HCT116 (cell line): ENCODE results near the gene KCNG1. TPM values are rescaled to one million over a fixed set of nuclear protein-coding genes. Genes with fewer than 3 reads are reported as not detected.

Experiments
- ATAC-seq: fragments of 200-7000 bp; cut with Tn5 transposase; 2 replicates; pipeline ENCODE4 v1.9.1; 2020; ENCODE audit warnings: mild to moderate bottlenecking, moderate library complexity
- BruUV-seq: library from RNA; stranded (reverse); fragments of 400-500 nt; replicated peaks from 2 replicates; lab custom pipeline; 2021; lab: Mats Ljungman, UMichigan
- CTCF ChIA-PET: fragments of 300-600 bp; sonication (Branson Sonifier 250); formaldehyde crosslinking; loops from one replicate; lab custom pipeline; 2021; ENCODE audit warnings: antibody characterized with exemption; lab: Charles Lee
- POLR2A ChIA-PET: fragments of 300-600, 350-600 bp; sonication (Branson Sonifier 250); formaldehyde crosslinking; loops from one replicate; lab custom pipeline; 2021; ENCODE audit warnings: antibody characterized with exemption; lab: Charles Lee
- RAD21 ChIA-PET, 2 experiments: fragments of 300-600 bp; sonication (Branson Sonifier 250); formaldehyde crosslinking; loops; one replicate each; lab custom pipeline; 2023; ENCODE audit warnings: low total read pairs in 2 of 2; ENCODE audit not compliant: uncharacterized antibody in 2 of 2, unreplicated experiment in 2 of 2, low non-redundant PET in 1 of 2; lab: Charles Lee
- DNase-seq: peaks from one replicate; pipeline ENCODE4 v3.0.0-alpha.2; 2010; ENCODE audit warnings: low read depth, low spot score
- H2AFZ ChIP-seq: fragments of 200-600 bp; shearing (Covaris generic), sonication (generic); 2 replicates; pipeline ENCODE4 v1.6.1; 2017; ENCODE audit warnings: low read depth, mixed run types, mixed read lengths, antibody characterized with exemption, low read length; ENCODE audit not compliant: poor library complexity, severe bottlenecking
- H3K27ac ChIP-seq: 2 replicates; pipeline ENCODE4 v1.5.1; 2012; ENCODE audit warnings: low read depth, low read length
- H3K27me3 ChIP-seq: fragments of 200-600 bp; sonication (generic); 2 replicates; pipeline ENCODE4 v1.6.1; 2016; ENCODE audit warnings: mixed run types, low read length, mixed read lengths; ENCODE audit not compliant: insufficient read depth
- H3K36me3 ChIP-seq, 2 experiments: fragments of 200-500 bp in 1 of 2; fragments of 200-600 bp in 1 of 2; sonication (Bioruptor generic) in 1 of 2; sonication (generic) in 1 of 2; 2 replicates each; pipeline versions ENCODE4 v1.5.1 to v1.6.1; 2014 to 2016; ENCODE audit warnings: low read length in 2 of 2, inconsistent platforms in 1 of 2, mixed read lengths in 1 of 2, mixed run types in 1 of 2; ENCODE audit not compliant: insufficient read depth in 2 of 2, control insufficient read depth in 1 of 2
- H3K4me1 ChIP-seq, 2 experiments: fragments of 200-600 bp in 1 of 2; sonication (generic) in 1 of 2; 2 replicates each; pipeline versions ENCODE4 v1.5.1 to v1.6.1; 2012 to 2017; ENCODE audit warnings: low read length in 2 of 2, inconsistent platforms in 1 of 2, mild to moderate bottlenecking in 1 of 2, mixed read lengths in 1 of 2, mixed run types in 1 of 2, moderate library complexity in 1 of 2; ENCODE audit not compliant: insufficient read depth in 2 of 2, control insufficient read depth in 1 of 2
- H3K4me2 ChIP-seq: fragments of 200-600 bp; sonication (generic); 2 replicates; pipeline ENCODE4 v1.6.1; 2017; ENCODE audit warnings: mixed run types, low read length, mixed read lengths
- H3K4me3 ChIP-seq, 2 experiments: fragments of 200-600 bp in 1 of 2; sonication (generic) in 1 of 2; replicated peaks in 1 of 2; 2 replicates each; pipeline ENCODE4 v1.5.1; 2011 to 2016; ENCODE audit warnings: low read length in 2 of 2, control low read depth in 1 of 2, low read depth in 1 of 2, mild to moderate bottlenecking in 1 of 2, mixed read lengths in 1 of 2, mixed run types in 1 of 2
- H3K79me2 ChIP-seq: fragments of 200-600 bp; sonication (generic); 2 replicates; pipeline ENCODE4 v1.6.1; 2017; ENCODE audit warnings: mild to moderate bottlenecking, mixed run types, low read length, moderate library complexity, mixed read lengths; ENCODE audit not compliant: insufficient read depth
- H3K9ac ChIP-seq: fragments of 200-600 bp; sonication (generic); 2 replicates; pipeline ENCODE4 v1.6.1; 2016; ENCODE audit warnings: low read length, mixed read lengths
- H3K9me2 ChIP-seq: fragments of 200-600 bp; sonication (generic), shearing (Covaris generic); 2 replicates; pipeline ENCODE4 v1.6.1; 2017; ENCODE audit warnings: mixed run types, mild to moderate bottlenecking, moderate library complexity; ENCODE audit not compliant: insufficient read depth
- H3K9me3 ChIP-seq, 2 experiments: fragments of 200-500 bp in 1 of 2; fragments of 200-600 bp in 1 of 2; sonication (Bioruptor generic) in 1 of 2; sonication (generic) in 1 of 2; 2 replicates each; pipeline ENCODE4 v1.6.1; 2014 to 2017; ENCODE audit warnings: low read length in 2 of 2, mixed read lengths in 2 of 2, inconsistent platforms in 1 of 2, low read depth in 1 of 2, mild to moderate bottlenecking in 1 of 2, mixed run types in 1 of 2, moderate library complexity in 1 of 2; ENCODE audit not compliant: control insufficient read depth in 1 of 2, insufficient read depth in 1 of 2
- H4K20me1 ChIP-seq: fragments of 200-600 bp; sonication (generic), shearing (Covaris generic); 2 replicates; pipeline ENCODE4 v1.6.1; 2017; ENCODE audit warnings: mixed run types, mild to moderate bottlenecking, moderate library complexity; ENCODE audit not compliant: insufficient read depth
- CBX3 ChIP-seq: IDR thresholded peaks from 2 replicates; pipeline ENCODE4 v1.6.1; 2012; ENCODE audit warnings: low read depth
- CEBPB ChIP-seq: IDR thresholded peaks from 2 replicates; pipeline ENCODE4 v1.6.1; 2012; ENCODE audit warnings: low read depth
- CTCF ChIP-seq, 3 experiments: fragments of 200-600 bp in 1 of 3; sonication (generic) in 1 of 3; IDR thresholded peaks in 2 of 3; conservative IDR thresholded peaks in 1 of 3; 2 replicates each; pipeline ENCODE4 v1.5.1; 2012 to 2017; ENCODE audit warnings: low read depth in 2 of 3, low read length in 2 of 3, antibody characterized with exemption in 1 of 3, borderline replicate concordance in 1 of 3, control low read depth in 1 of 3, mild to moderate bottlenecking in 1 of 3, mixed read lengths in 1 of 3, mixed run types in 1 of 3, moderate library complexity in 1 of 3; ENCODE audit not compliant: insufficient read depth in 1 of 3
- EGR1 ChIP-seq: IDR thresholded peaks from 2 replicates; pipeline ENCODE4 v1.6.1; 2012; ENCODE audit warnings: low read depth
- ELF1 ChIP-seq: IDR thresholded peaks from 2 replicates; pipeline ENCODE4 v1.6.1; 2012; ENCODE audit warnings: low read depth, borderline replicate concordance
- EZH2 ChIP-seq: fragments of 200-600 bp; sonication (generic); IDR thresholded peaks from 2 replicates; pipeline ENCODE4 v1.6.1; 2017; ENCODE audit warnings: antibody characterized with exemption, mixed run types
- EZH2phosphoT487 ChIP-seq: fragments of 200-600 bp; IDR thresholded peaks from 2 replicates; pipeline ENCODE4 v1.6.1; 2018; ENCODE audit warnings: antibody characterized with exemption, borderline replicate concordance
- FOSL1 ChIP-seq: IDR thresholded peaks from 2 replicates; pipeline ENCODE4 v1.6.1; 2012; ENCODE audit warnings: low read depth
- MAX ChIP-seq: IDR thresholded peaks from 2 replicates; pipeline ENCODE4 v1.6.1; 2012
- POLR2A ChIP-seq: IDR thresholded peaks from 2 replicates; pipeline ENCODE4 v1.7.0; 2011; ENCODE audit warnings: borderline replicate concordance; ENCODE audit not compliant: insufficient read depth, insufficient read length; ENCODE audit errors: extremely low read depth
- RAD21 ChIP-seq: IDR thresholded peaks from 2 replicates; pipeline ENCODE4 v1.6.1; 2012; ENCODE audit warnings: low read depth, mild to moderate bottlenecking
- REST ChIP-seq: IDR thresholded peaks from 2 replicates; pipeline ENCODE4 v1.6.1; 2012; ENCODE audit warnings: low read depth
- SP1 ChIP-seq: IDR thresholded peaks from 2 replicates; pipeline ENCODE4 v1.6.1; 2012; ENCODE audit warnings: low read depth
- TCF7L2 ChIP-seq: IDR thresholded peaks from 2 replicates; pipeline ENCODE4 v1.7.0; 2011; ENCODE audit warnings: borderline replicate concordance, inconsistent platforms; ENCODE audit not compliant: insufficient read depth, insufficient read length; ENCODE audit errors: extremely low read depth
- YY1 ChIP-seq: IDR thresholded peaks from 2 replicates; pipeline ENCODE4 v1.6.1; 2011; ENCODE audit warnings: low read length, low read depth, moderate library complexity, mild to moderate bottlenecking; ENCODE audit not compliant: insufficient replicate concordance; ENCODE audit errors: extremely low read depth
- ZFX ChIP-seq: fragments of 450-650 bp; IDR thresholded peaks from 2 replicates; pipeline ENCODE4 v1.6.1; 2017
- ZNF274 ChIP-seq: fragments of 200-500 bp; sonication (Bioruptor generic); IDR thresholded peaks from 2 replicates; pipeline ENCODE4 v1.6.1; 2014; ENCODE audit warnings: mild to moderate bottlenecking, low read depth, low read length, inconsistent platforms
- intact Hi-C: fragments of 100-400 bp; cut with micrococcal nuclease; formaldehyde crosslinking; loops from 2 replicates; pipeline ENCODE4 v1.10.0; 2022
- total RNA-seq: library from RNA; stranded (reverse); gene quantifications from one replicate; pipeline ENCODE4 v1.2.1, GENCODE V29; 2021; ENCODE audit not compliant: unreplicated experiment
- TF ChIP-seq, protein P1 (sequence below): IDR thresholded peaks from 2 replicates; pipeline ENCODE4 v1.6.1; 2012

KCNG1 gene
- total RNA-seq, 1 experiment from 2014 or later = 54.6 TPM

DNA sequence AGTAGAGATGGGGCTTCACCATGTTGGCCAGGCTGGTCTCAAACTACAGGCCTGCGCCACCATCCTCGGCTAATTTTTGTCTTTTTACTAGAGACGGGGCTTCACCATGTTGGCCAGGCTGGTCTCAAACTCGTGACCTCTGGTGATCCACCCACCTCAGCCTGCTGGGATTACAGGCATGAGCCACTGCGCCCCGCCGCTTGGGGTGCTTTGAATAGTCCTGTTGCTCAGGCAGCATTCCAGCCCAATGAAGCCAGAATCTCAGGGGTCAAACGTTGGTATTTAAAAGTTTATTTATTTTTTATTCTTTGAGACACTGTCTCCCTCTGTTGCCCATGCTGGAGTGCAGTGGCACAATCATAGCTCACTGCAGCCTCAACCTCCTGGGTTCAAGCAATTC lies 53.0 kb downstream of the KCNG1 start:
- H3K4me2 ChIP-seq = no peak overlapping the region
- DNase-seq (no peak), ATAC-seq (no peak)
- H3K9me2 ChIP-seq = no peaks in the 10 kb centered on the region
- H3K27me3 ChIP-seq = no peaks in the 10 kb centered on the region
- H4K20me1 ChIP-seq = no peaks in the 10 kb centered on the region
- H3K79me2 ChIP-seq = no peaks in the 10 kb centered on the region
- no peaks in the 10 kb centered on the region for H3K4me1 ChIP-seq
- RAD21 ChIA-PET = no interaction called here
- H3K9me3 ChIP-seq = no peaks in the 10 kb centered on the region
- no peak overlapping the region for H2AFZ ChIP-seq
- CTCF ChIA-PET = no interaction called here
- no peak overlapping the region for H3K9ac ChIP-seq
- BruUV-seq = no TSS peak
- POLR2A ChIA-PET = no interaction called here
- intact Hi-C loops = no loop called here
- H3K27ac ChIP-seq = no peak overlapping the region
- H3K36me3 ChIP-seq = no peaks in the 10 kb centered on the region
- H3K4me3 ChIP-seq = no peak overlapping the region
- TF ChIP-seq MAX (no peak), REST (no peak), EZH2phosphoT487 (no peak), SP1 (no peak), CTCF (IDR thresholded peaks at IDR 0.05 in 2 of 3, conservative IDR thresholded peaks at IDR 0.05 in 1 of 3; ENCODE audit: borderline replicate concordance in 1 of 3, insufficient read depth in 1 of 3, low read depth in 2 of 3, low read length in 2 of 3) (no peak), ZFX (no peak), EGR1 (no peak), EZH2 (no peak), YY1 (no peak), POLR2A (no peak), CEBPB (no peak), FOSL1 (no peak), CBX3 (no peak), ZNF274 (no peak), RAD21 (no peak), ELF1 (no peak), TCF7L2 (no peak)
- TF ChIP-seq, protein P1, sequence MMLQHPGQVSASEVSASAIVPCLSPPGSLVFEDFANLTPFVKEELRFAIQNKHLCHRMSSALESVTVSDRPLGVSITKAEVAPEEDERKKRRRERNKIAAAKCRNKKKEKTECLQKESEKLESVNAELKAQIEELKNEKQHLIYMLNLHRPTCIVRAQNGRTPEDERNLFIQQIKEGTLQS = no peak
- TF ChIP-seq, all 23 proteins: peak for 0
